Keratinocyte (primary cell): Measurements from ENCODE around the gene UMAD1. TPM values are rescaled to one million over a fixed set of nuclear protein-coding genes. Genes with fewer than 3 reads are reported as not detected.

ENCODE experiments used
- DNase-seq: peaks from one replicate; pipeline ENCODE4 v3.0.0-alpha.2; 2011; ENCODE audit warnings: low read depth, missing footprints, low spot score
- FAIRE-seq: peaks from 2 replicates; lab custom pipeline; 2011; peaks lifted over from hg19 to GRCh38; lab: Jason Lieb, UNC
- H2AFZ ChIP-seq: 2 replicates; pipeline ENCODE4 v1.6.0; 2012; ENCODE audit warnings: low read length, control low read depth, inconsistent platforms; ENCODE audit not compliant: control insufficient read depth
- H3K27ac ChIP-seq: 2 replicates; pipeline ENCODE4 v1.5.1; 2011; ENCODE audit warnings: low read length; ENCODE audit not compliant: control insufficient read depth, insufficient read depth
- H3K27me3 ChIP-seq: 3 replicates; pipeline ENCODE4 v1.6.0; 2011; ENCODE audit warnings: low read length; ENCODE audit not compliant: control insufficient read depth, insufficient read depth; ENCODE audit errors: extremely low read depth
- H3K36me3 ChIP-seq, 2 experiments: 2 replicates in 1 of 2; 3 replicates in 1 of 2; pipeline ENCODE4 v1.5.1; 2011; ENCODE audit warnings: low read length in 2 of 2, mild to moderate bottlenecking in 1 of 2; ENCODE audit not compliant: control insufficient read depth in 2 of 2, insufficient read depth in 2 of 2; ENCODE audit errors: extremely low read depth in 1 of 2
- H3K4me1 ChIP-seq: 3 replicates; pipeline ENCODE4 v1.5.1; 2011; ENCODE audit warnings: low read length; ENCODE audit not compliant: control insufficient read depth, insufficient read depth; ENCODE audit errors: extremely low read depth
- H3K4me2 ChIP-seq: 3 replicates; pipeline ENCODE4 v1.6.0; 2011; ENCODE audit warnings: low read depth, low read length; ENCODE audit not compliant: control insufficient read depth, insufficient read depth; ENCODE audit errors: extremely low read depth
- H3K4me3 ChIP-seq, 3 experiments: fragments of 200-600 bp in 1 of 3; sonication (generic) in 1 of 3; 2 replicates in 2 of 3; 3 replicates in 1 of 3; pipeline ENCODE4 v1.5.1; 2011 to 2016; ENCODE audit warnings: low read length in 3 of 3, mild to moderate bottlenecking in 3 of 3, control low read depth in 2 of 3, inconsistent platforms in 1 of 3, low read depth in 1 of 3, mixed read lengths in 1 of 3, mixed run types in 1 of 3, moderate library complexity in 1 of 3; ENCODE audit not compliant: control insufficient read depth in 2 of 3, insufficient read depth in 2 of 3; ENCODE audit errors: extremely low read depth in 1 of 3
- H3K79me2 ChIP-seq: 2 replicates; pipeline ENCODE4 v1.6.0; 2012; ENCODE audit warnings: low read length; ENCODE audit not compliant: control insufficient read depth, insufficient read depth
- H3K9ac ChIP-seq: 3 replicates; pipeline ENCODE4 v1.6.0; 2011; ENCODE audit warnings: low read length; ENCODE audit not compliant: control insufficient read depth, insufficient read depth; ENCODE audit errors: extremely low read depth
- H3K9me1 ChIP-seq: 3 replicates; pipeline ENCODE4 v1.6.0; 2011; ENCODE audit warnings: low read length; ENCODE audit not compliant: control insufficient read depth, insufficient read depth; ENCODE audit errors: extremely low read depth
- H3K9me3 ChIP-seq: 2 replicates; pipeline ENCODE4 v1.5.1; 2012; ENCODE audit warnings: low read depth, low read length; ENCODE audit not compliant: control insufficient read depth
- H4K20me1 ChIP-seq: 3 replicates; pipeline ENCODE4 v1.6.0; 2011; ENCODE audit warnings: low read length; ENCODE audit not compliant: control insufficient read depth, insufficient read depth; ENCODE audit errors: extremely low read depth
- CTCF ChIP-seq, 3 experiments: IDR thresholded peaks in 1 of 3; conservative IDR thresholded peaks in 1 of 3; optimal IDR thresholded peaks in 1 of 3; 2 replicates in 2 of 3; 3 replicates in 1 of 3; pipeline versions ENCODE3 to v1.5.1; 2011; ENCODE audit warnings: low read length in 3 of 3, mild to moderate bottlenecking in 3 of 3, moderate library complexity in 2 of 3, control low read depth in 1 of 3, inconsistent platforms in 1 of 3; ENCODE audit not compliant: insufficient read depth in 2 of 3; ENCODE audit errors: extremely low read depth in 1 of 3
- EZH2 ChIP-seq: IDR thresholded peaks from one replicate; pipeline ENCODE4 v1.6.1; 2012; ENCODE audit warnings: inconsistent platforms, mild to moderate bottlenecking, low read length, moderate library complexity
- dilution Hi-C: fragments of 300-500 bp; cut with MboI; formaldehyde crosslinking; loops from one replicate; pipeline ENCODE4 v1.7.0; 2020; ENCODE audit warnings: low sequenced_read_pairs; ENCODE audit not compliant: extremely low pct_ligation_motif_present
- polyA plus RNA-seq, 5 experiments: library from polyadenylated mRNA; depleted of rRNA in 3 of 5; stranded (reverse) in 3 of 5; stranded (forward) in 1 of 5; unstranded in 1 of 5; fragments of >200 nt; gene quantifications; 1 replicate in 1 of 5; 2 replicates in 3 of 5; 3 replicates in 1 of 5; pipeline versions ENCODE4 v1.2.1 to v1.2.3, GENCODE V29; 2011 to 2012; ENCODE audit warnings: missing spikeins in 2 of 5, low read depth in 1 of 5, low replicate concordance in 1 of 5

Gene UMAD1
- polyA plus RNA-seq, 1 donor (not counting 4 experiments of a cell fraction or from before 2014, with no cell fraction given), result 18.2 TPM

- H3K9ac ChIP-seq, result no peak overlapping the region
- no peaks in the 10 kb centered on the region for H3K9me1 ChIP-seq
- H3K27me3 ChIP-seq, result no peaks in the 10 kb centered on the region
- no peak overlapping the region for H3K4me3 ChIP-seq
- no peak overlapping the region for H2AFZ ChIP-seq
- H3K4me1 ChIP-seq, result peaks cover 1% of the 10 kb centered on the region
- H3K9me3 ChIP-seq, result no peaks in the 10 kb centered on the region
- H4K20me1 ChIP-seq, result no peaks in the 10 kb centered on the region
- DNase-seq, result no peak
- no peak for FAIRE-seq
- H3K27ac ChIP-seq, result no peak overlapping the region
- no peaks in the 10 kb centered on the region for H3K79me2 ChIP-seq
- no peak overlapping the region for H3K4me2 ChIP-seq
- H3K36me3 ChIP-seq, result no peaks in the 10 kb centered on the region
- dilution Hi-C loops, result no loop called here
- TF ChIP-seq EZH2 (no peak), CTCF (optimal IDR thresholded peaks at IDR 0.05 in 1 of 3, IDR thresholded peaks at IDR 0.05 in 1 of 3, conservative IDR thresholded peaks at IDR 0.05 in 1 of 3; ENCODE audit: extremely low read depth in 1 of 3, insufficient read depth in 2 of 3, low read length in 3 of 3) (no peak)
Measured at GRCh38 chr7:7785344-7785973, 144.9 kb downstream of the UMAD1 start.

- Histone ChIP-seq H2AFZ (no peak overlapping the region), H4K20me1 (no peaks in the 10 kb centered on the region), H3K36me3 (no peaks in the 10 kb centered on the region), H3K9ac (no peak overlapping the region), H3K79me2 (no peaks in the 10 kb centered on the region), H3K9me1 (no peaks in the 10 kb centered on the region), H3K4me1 (peaks cover 3% of the 10 kb centered on the region), H3K27me3 (no peaks in the 10 kb centered on the region), H3K27ac (no peak overlapping the region), H3K4me2 (no peak overlapping the region), H3K9me3 (no peaks in the 10 kb centered on the region), H3K4me3 (no peak overlapping the region)
- DNase-seq (no peak), FAIRE-seq (no peak)
- no peak for TF ChIP-seq CTCF (optimal IDR thresholded peaks at IDR 0.05 in 1 of 3, IDR thresholded peaks at IDR 0.05 in 1 of 3, conservative IDR thresholded peaks at IDR 0.05 in 1 of 3; ENCODE audit: extremely low read depth in 1 of 3, insufficient read depth in 2 of 3, low read length in 3 of 3)
- TF ChIP-seq EZH2, result no peak
- dilution Hi-C loops, result no loop called here
Measured at GRCh38 chr7:7786595-7786994, 146.0 kb downstream of the UMAD1 start.
